ENCODE data around the gene DCHS1.

Gene DCHS1

DNA sequence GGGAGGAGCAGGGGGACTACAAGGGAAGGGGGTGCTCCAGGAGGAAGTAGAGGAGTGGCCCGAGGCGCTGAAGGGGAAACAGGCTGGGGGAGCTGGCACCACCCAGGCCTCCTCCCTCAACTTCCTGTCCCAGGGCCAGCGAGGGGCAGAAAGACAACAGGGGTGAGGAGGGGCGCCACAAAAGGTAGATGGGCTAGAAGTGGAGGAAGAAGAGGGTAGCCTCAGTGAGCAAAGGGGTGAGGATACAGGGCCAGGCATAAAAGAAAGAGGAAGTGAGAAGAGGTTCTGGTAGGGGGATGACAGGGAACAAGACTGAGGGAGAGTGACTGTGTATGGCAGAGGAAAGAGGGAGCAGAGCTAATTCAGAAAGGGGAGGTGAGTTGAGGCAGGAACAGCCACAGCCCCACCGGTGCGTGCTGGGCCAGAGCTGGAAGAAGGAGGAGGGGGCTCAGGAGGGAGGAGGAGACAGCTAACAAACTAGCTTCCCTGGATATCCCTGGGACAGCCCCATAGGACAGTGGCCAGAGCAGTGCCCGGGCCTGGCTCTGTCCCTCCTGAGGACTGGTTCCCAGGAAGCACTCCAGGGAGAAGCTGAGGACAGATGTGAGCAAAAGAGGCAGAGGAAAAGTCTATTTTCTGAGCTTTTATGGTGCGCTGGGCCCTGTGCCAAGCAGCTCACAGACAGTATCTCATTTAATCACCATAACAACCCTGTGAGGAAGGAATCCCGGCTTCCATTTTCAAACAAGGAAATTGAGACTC, 8.5 kb downstream of the DCHS1 start:
- DNase-seq, result peak in 1 of 5 donors; percentile 28

DNA sequence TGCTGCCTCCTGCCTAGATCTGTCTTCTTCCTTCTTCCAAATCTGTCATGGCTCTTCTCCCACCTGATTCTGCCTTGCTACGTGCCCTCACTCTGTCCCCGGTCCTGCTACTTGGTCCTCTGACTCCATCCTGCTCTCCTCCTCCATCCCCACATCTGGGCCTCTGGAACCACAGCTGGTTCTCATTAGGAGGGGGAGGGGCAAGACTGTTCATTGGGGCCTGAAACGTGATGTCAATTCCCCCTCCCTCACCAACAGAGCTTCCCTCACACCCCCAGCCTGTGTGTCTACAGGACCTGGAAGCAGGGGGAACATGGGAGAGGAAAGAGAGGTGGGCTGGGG, 9.1 kb downstream of the DCHS1 start:
- no peak for DNase-seq

GRCh38 chr11:6646071-6646470, 9.5 kb downstream of the DCHS1 start:
- DNase-seq, result no peak

GRCh38 chr11:6642957-6643356, 12.7 kb downstream of the DCHS1 start:
- DNase-seq, result no peak

DNA sequence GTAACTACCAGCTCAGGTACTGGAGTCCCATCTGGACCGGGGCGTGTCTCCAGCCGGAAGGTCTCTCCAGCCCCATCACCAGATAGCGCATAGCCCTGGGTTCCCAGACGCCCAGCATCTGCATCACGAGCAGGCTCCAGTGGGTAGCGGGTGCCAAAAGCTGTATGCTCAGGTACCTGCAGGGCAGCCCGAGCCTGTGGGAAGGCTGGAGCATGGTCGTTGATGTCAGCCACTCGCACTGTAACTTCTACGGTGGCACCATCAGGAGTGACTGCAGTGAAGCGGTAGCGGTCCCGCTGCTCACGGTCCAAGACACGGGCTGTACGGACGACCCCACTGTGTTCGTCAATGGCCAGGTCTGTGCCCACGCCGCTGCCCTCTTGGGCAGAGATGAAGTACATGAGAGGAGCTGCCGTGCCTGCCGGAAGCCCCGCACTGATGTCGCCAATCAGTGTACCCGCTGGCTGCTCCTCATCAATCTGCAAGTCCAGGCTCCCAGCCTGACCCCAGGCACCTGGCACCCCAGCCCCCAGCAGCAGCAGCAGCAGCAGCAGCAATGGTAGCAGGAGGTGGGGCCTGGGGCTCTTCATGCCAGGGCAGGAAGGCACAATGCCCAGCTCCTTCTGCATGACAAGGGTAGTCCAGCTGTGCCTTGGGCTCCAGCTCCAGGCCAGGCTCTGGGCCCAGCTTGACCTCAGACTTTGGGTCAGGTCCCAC, 14.5 kb downstream of the DCHS1 start:
- DNase-seq, result no peak

DNA sequence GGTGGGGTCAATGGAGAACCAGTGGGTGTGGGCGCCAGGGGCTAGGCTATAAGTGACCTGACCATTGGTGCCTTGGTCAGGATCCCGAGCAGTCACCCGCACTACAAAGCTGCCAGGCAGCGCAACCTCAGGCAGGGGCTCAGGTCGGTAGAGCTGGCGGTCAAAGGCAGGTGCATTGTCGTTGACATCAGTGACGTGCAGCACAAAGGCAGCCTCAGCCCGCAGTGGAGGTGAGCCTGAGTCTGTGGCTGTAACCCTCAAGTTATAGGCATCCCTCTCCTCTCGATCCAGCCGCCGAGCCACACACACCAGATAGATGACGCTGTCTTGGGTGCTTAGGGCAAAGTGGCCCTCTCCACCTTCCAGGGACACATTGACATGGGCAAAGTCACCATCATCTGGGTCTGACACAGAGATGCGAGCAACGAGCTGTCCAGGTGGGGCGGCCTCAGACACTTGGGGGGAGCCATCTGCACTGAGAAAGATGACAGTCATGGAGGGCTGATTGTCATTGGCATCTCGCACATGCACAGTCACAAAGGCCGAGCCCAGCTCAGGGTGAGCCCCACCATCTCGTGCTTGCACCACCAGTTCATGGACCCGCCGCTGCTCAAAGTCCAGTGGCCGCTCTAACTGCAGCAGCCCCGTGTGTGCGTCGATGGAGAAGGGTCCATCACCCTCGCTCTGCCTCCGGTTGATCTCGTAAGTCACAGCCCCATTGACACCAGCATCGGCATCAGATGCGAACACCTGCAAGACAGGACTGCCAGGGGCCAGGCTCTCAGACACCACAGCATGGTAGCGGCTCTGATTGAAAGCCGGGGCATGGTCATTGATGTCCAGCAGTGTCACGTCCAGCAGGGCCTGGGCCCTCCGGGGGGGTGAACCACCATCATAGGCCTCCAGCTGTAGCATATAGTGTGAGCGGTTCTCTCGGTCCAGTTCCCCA, 15.3 kb downstream of the DCHS1 start:
- DNase-seq, result no peak

DNA sequence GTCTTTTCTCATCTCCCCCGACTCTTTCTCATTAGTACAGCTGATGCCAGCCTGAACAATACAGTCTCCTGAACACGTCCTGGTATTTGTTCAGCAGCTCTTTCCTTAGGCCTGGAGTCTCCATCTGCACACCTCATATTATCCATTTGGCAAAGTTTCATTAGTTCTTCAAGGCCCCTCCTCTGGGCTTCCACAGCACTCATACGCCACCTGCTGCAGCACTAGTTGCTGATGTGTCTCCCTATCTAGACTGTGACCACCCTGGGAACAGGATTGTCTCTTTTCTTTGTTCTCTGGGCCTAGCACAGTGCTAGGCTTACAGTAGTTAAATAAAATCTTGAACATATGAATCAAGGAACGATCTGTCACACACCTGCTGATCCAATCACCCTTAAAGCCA, 17.2 kb downstream of the DCHS1 start:
- no peak for DNase-seq

DNA sequence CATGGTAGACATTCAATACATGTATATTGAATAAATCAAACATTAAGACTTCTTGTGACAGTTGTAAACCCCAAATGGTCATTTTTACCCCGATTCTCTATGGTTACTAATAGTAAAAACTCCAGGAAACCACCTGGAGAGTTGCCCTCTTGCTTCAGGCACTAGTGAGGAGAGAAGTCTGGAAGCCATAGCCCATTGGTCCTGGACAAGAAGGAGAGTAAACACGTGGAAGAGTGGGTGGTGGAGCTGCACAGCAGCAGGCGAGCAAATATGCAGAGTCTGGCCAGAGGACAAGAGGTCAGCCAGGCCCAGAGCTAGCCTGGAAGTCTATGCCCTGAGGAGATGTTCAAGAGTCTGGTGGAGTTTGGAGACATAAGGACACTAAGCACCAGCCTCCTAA, 17.7 kb downstream of the DCHS1 start:
- no peak for DNase-seq

DNA sequence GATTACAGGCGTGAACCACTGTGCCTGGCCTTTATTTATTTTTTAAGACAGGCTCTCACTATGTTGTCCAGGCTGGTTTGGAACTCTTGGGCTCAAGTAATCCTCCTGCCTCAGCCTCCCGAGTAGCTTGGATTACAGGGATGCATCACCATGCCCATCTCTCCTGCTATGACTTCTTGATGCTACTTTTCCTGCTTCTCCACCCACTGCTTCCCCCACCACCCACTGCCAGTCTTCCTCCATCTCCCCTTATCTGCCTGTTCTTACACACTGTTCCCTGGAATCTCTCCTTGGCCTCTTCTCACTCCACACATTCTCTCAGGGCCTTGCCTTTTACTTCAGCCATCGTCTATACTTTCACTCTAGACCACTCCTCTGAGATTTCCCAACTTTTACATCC, 19.1 kb downstream of the DCHS1 start:
- DNase-seq, result no peak

DNA sequence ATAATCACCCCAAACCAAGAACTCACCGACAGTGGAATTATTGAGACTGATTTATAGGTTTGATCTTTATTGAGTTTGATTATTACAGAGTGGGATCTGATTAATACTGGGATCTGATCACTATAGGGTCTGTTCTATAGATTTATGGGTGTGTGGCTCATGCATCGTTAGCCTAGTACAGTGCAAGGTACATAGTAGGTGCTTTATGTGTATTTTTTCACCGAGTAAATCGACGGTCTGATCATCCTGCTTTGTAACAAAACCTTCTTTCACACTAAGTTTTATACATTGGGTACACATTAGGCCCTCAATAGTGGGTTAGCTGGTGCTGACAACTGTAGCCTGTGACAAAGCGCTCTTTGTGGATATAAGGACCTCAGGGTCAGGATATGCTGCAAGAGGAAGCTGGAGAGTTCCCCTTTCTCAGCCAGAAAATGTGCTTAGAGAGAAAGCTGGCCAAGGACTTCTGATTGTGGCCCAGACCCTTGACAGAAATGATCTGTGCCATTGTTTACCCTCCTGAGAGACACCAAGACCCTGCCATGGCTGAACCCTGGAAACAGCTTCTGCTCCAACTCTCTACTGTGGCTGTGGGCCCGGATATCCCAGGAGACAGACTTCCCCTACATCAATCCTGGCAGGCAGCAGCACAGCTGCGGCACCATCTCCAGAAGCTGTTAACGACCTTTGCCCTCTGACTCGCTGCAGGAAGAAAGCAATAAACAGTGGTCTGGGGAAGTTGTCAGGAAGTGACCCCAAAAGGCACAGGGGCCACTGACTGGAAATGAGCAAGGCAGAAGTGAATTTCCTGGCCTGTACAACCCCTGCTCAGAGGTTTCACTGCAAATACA, 20.3 kb downstream of the DCHS1 start:
- DNase-seq, result no peak

DNA sequence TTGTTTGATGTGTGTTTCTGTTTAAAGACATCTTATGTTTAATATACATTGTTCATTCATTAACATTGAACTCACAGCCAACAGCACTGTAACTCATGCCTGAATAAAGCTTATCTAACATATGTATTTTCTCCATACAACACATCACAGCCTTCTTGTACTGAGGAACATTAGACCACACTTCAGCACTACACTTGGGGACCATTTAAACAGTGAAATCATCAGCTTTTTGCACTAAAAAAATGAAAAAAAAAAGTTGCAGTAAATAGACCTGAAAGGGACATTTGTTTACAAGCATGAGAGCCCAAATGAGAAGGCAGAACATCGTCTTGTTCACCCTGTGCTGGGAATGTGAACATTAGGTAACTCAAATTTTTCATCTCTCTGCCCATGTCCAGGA, 21.1 kb downstream of the DCHS1 start:
- no peak for DNase-seq

DNA sequence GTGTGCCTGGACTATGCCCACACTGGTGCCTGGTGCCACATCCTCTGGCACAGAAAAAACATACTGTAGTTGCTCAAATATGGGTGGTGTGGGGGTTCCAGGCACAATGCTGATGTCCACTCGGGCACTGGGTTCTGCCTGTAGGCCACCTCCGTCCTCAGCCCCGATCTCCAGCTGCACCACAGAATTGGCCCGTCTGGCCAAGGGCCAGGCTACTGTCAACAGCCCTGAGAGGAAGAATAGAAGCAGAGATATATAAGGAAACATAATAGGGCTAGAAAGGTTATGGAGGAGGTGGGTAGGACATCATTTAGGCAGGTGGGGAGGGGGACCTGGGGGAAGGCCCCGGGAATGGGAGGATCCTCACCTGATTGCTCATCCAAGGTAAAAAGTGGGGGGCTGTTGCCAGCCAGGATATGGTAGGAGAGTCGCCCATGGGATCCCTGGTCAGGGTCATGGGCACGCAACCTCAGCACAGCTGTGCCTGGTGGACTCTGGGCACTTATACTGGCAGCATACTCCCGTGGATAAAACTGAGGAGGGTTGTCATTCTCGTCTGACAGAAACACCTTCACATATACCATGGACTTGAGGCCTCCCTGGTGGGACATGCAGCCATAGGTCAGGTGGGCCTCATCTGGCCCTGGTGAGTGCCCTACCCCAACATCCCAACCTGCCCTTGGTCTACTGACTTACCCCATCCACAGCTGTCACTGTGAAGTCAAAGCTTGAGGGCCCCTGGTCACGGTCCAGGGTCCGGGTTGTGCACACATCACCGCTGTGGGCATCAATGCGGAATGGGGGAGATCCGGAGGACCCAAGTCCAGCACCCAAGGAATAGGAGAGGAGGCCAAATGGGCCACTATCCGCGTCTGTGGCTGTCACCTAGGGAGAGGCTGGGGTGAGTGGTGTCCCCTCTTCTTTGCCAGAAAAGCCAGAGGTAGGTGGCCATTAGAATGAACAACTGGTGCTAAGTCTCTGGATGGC, 21.9 kb downstream of the DCHS1 start:
- DNase-seq, result no peak

DNA sequence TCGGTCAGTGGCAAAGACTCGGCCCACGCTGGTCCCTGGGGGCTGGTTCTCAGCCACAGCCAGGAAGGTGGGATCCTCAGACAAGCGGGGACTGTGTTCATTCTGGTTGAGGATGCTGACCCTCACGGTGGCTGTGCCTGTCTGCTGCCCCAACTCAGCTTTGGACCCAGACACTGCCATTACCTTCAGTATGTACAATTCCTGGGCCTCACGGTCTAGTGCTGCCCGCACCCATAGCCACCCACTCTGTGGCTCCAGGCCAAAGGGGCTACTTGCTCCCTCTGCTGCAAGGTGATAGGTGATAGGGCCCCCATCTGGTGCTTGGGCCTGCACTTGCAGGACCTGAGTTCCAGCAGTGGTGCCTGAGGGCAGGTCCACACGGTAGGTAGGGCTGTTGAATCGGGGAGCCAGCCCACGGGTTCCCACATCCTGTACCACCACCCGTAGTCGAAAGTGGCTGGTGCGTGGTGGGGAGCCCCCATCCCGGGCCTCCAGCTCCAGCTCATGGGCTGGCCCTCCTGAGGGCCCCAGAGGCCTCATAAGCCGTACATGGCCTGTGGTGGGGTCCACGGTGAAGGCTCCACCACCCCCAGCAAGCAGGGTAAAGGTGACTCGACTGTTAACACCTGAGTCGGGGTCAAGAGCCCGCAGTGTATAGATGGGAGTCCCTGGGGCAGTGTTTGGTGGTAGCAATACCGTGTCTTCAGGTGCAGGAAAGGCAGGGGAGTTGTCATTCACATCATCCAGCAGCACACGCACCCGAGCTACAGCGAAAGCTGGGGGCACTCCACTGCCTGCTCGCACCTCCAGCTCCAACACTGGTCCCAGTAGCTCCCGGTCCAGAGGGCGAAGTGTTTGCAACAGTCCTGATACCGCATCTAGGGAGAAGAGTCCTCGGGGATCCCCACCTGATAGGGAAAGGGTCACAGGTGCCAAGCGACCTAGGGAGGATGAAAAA, 23.2 kb downstream of the DCHS1 start:
- no peak for DNase-seq

DNA sequence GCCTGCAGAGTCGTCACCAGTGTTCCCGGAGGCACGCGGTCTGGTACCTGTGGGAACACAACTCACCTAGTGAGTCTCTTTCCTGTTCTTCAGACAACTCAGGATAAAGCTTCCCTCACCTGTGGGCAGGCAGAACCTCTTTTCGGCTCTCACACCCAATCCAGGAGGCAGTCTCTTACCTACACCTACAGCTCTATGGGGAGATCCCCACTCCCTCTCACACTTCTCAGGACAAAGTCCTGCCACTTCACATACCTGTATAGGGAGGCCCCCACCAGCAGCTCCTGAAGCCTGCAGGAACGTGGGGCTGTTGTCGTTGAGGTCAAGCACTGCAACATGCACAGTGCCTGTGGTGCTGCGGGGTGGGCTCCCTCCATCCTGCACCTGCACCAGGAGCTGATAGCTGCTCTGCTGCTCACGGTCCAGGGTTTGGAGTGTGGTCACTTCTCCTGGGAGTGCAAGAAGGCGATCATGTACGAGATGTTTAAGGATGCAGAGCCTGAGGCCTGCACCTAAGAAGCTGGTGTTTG, 24.2 kb downstream of the DCHS1 start:
- DNase-seq, result no peak

DNA sequence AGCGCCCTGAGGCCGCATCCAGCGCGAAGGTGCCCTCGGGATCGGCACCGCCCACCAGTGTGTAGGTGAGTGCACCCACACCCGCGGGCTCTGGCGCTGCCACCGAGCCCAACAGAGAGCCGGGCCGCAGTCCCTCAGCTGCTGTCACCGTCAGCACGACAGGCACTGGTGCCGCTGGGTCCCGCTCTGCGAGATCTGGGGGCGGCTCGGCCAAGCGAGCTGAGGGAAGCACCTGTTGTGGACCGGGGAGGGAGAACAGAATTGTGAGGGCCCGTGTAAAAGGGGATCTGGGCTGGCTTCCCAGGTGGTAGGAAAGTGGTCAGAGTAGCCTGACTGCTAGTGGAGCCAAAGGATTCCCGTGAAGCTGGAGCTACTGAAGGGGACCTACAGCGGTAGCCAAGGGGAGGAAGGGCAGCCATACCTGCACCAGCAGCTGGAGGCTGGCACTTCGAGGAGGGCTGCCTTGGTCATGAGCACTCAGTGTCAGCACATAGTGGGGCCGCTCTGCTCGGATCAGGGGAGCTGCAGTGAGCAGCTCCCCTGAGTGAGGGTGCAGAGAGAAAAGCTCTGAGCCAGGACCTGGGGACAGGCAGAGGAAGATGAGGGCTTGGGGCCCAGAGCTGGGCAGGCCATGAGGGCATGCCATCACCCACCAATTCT, 24.8 kb downstream of the DCHS1 start:
- DNase-seq, result no peak

GRCh38 chr11:6629892-6630631, 25.5 kb downstream of the DCHS1 start:
- DNase-seq, result no peak

- DNase-seq, result no peak
Observed at GRCh38 chr11:6629573-6629891, 26.1 kb downstream of the DCHS1 start.

DNA sequence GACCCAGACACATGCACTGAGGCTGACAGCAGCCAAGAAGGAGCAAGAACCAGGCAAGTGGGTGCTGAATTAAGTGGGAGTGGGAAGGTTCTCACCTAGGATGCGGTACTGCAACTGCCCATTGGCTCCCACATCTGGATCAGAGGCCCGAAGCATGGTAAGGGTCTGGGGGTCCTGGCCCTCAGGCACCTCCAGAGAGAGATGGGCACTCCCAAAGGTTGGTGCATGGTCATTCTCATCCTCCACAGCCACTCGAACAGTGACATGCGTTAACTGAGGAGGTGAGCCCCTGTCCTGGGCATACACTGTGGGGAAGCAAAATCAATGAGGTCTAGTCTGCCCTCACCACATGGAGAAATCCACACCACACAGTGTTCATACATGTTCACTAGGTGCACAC, 27.1 kb downstream of the DCHS1 start:
- no peak for DNase-seq

Data from T-helper 1 cell (primary cell).